Spinal cord (tissue), 10 donors: ENCODE results near the gene GABRG3. TPM values are rescaled to one million over a fixed set of nuclear protein-coding genes. Genes with fewer than 3 reads are reported as not detected.

ENCODE experiments used
- DNase-seq, 6 donors: peaks; one replicate each; pipeline versions ENCODE4 v3.0.0 to v3.0.0-alpha.2; 2013 to 2015; ENCODE audit warnings: low spot score in 6 of 6, low read depth in 4 of 6
- H3K27ac ChIP-seq: one replicate; pipeline ENCODE4 v1.5.1; 2013; ENCODE audit warnings: low read depth, low read length, control low read depth
- H3K27me3 ChIP-seq: one replicate; pipeline ENCODE4 v1.6.1; 2013; ENCODE audit warnings: low read length; ENCODE audit not compliant: control insufficient read depth, insufficient read depth
- H3K36me3 ChIP-seq: one replicate; pipeline ENCODE4 v1.6.1; 2013; ENCODE audit warnings: low read length; ENCODE audit not compliant: control insufficient read depth, insufficient read depth
- H3K4me1 ChIP-seq: one replicate; pipeline ENCODE4 v1.6.1; 2013; ENCODE audit warnings: low read length; ENCODE audit not compliant: control insufficient read depth, insufficient read depth
- H3K4me3 ChIP-seq: one replicate; pipeline ENCODE4 v1.5.1; 2013; ENCODE audit warnings: low read depth, low read length, control low read depth
- H3K9me3 ChIP-seq: one replicate; pipeline ENCODE4 v1.6.1; 2013; ENCODE audit warnings: low read length; ENCODE audit not compliant: control insufficient read depth, insufficient read depth
- WGBS: methylation state at CpG from one replicate; pipeline ENCODE4 v1.1.5; 2013; ENCODE audit warnings: missing lambda C conversion rate; ENCODE audit not compliant: insufficient coverage; 5-methylcytosine and 5-hydroxymethylcytosine counted together
- polyA plus RNA-seq, 2 donors: library from polyadenylated mRNA; unstranded; fragments of 120-200 nt; gene quantifications; one replicate each; pipeline ENCODE4 v1.2.1, GENCODE V29; 2013; ENCODE audit not compliant: insufficient read length in 2 of 2
- total RNA-seq, 2 donors: library from RNA; depleted of rRNA in 1 of 2; stranded (reverse); fragments of 120-200 nt in 1 of 2; fragments of >200 nt in 1 of 2; gene quantifications; one replicate each; pipeline versions ENCODE4 v1.2.3 to v1.2.4, GENCODE V29; 2013 to 2014
- donor health status: healthy.

The GABRG3 gene
- total and polyA plus RNA-seq, 4 donors: 5.7 to 23.7 (median 10.4) TPM

DNA sequence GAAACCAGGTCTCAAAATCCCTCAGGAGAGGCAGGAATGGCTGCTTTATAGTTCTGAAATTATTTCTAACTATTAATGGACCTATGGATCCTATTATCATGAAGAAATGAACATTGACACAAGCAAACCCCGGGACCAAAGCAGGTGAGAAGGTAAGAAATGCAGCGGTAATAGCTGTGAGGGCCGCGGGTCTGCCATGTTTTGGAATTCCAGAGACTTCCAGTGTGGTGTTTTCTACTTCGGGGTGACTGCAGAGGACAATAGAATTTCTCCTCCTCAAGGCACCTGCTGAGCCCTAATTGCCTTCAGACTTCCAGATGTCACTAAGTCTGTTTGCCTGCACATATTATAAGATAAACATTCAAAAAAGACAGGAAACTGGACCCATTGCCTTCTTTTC, 437.4 kb downstream of the GABRG3 start:
- DNase-seq: no peak
- Histone ChIP-seq H3K4me1 (no peaks in the 10 kb centered on the region), H3K4me3 (no peak overlapping the region), H3K27ac (no peak overlapping the region), H3K36me3 (no peaks in the 10 kb centered on the region), H3K9me3 (no peaks in the 10 kb centered on the region), H3K27me3 (no peaks in the 10 kb centered on the region)
- 90% methylated on average over 2 of the region's 5 CpGs for WGBS

DNA sequence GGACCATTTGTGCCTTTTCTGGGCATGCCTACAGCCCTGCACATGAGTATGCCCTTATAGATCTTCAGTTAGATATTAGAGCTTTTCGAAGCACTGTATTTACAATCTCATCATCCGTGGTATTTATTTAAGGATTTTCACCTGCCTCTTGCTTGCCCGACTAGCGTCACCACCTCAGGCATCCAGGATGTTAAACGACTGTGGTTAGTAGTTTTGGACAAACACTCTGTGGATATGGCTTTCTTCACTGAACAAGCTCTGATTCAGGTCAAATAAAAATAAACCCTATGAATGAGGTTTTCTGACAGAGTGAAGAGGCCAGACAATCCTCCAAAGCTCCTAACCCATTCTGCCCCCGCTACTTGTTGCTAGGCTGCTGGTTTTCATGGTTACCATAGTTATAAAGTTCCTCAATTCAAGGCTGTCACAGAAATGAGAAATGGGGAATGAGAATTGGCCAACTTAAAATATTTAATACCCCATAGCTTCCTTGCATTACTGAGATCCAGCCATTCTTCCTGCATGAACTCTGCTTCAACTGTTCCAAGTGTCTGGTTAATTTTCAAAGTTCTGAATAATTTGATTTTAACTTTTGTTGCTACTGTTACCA, 440.1 kb downstream of the GABRG3 start:
- H3K27ac ChIP-seq: no peak overlapping the region
- H3K27me3 ChIP-seq: no peaks in the 10 kb centered on the region
- H3K4me3 ChIP-seq: no peak overlapping the region
- no peaks in the 10 kb centered on the region for H3K9me3 ChIP-seq
- WGBS: no CpG with 5 or more reads among the region's 6 CpGs
- H3K36me3 ChIP-seq: no peaks in the 10 kb centered on the region
- no peak for DNase-seq
- no peaks in the 10 kb centered on the region for H3K4me1 ChIP-seq

DNA sequence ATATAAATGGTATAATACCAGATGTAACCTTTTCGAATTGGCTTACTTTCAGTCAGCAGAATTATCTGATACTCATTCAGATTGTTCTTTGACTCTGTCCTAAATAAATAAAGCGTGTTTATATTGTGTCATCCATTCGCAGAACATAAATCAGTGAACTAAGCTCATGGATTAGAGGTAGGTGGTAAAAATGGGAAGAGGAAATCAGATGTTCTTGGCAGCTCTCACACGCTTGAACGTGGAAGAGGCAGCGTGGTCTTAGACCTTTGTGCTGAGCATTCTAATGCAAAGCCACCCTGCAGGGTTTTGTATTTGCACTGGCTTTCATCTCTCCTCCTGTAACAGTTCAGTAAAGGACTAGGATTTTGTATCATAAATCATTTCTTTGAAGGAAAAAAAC, 441.4 kb downstream of the GABRG3 start:
- Histone ChIP-seq H3K36me3 (no peaks in the 10 kb centered on the region), H3K4me3 (no peak overlapping the region), H3K27ac (no peak overlapping the region), H3K4me1 (no peaks in the 10 kb centered on the region), H3K9me3 (no peaks in the 10 kb centered on the region), H3K27me3 (no peaks in the 10 kb centered on the region)
- WGBS: no CpG with 5 or more reads among the region's 6 CpGs
- peak in 2 of 6 donors; percentile 52 to 68 for DNase-seq

DNA sequence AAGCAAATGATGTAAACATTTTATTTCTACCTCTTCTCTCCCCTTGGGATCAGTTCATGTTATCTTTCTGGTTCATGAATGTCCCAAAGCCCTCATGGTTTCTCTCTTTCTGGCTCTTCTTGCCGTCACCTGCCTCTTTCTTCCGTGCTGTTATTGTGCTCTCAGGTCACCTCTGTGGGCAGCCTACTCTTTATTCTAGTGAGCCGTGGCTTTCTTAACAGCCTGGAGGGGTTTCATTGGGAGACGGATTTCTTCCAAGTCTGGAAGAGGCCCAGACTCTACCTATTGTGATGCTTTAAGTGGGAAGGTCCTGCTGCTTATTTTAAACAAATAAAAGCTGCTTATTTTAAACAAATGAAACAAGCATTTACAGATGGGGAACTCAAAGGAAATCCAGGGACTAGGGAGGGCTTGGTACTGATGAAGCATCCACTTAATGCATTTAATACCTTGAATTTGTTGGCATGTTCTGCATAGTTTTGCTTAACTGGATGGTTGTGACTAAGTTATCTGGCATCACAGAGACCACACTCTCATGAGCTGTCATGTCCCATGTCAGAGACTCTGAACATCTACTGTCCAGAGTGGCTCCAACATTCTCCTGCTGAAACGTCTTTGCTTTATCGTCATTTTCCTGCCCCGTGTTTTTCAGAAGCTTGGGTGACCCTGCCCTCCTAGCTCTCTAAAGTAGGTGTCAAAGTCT, 443.3 kb downstream of the GABRG3 start:
- Histone ChIP-seq H3K27ac (no peak overlapping the region), H3K4me1 (peaks cover 15% of the 10 kb centered on the region), H3K36me3 (no peaks in the 10 kb centered on the region), H3K27me3 (no peaks in the 10 kb centered on the region), H3K9me3 (no peaks in the 10 kb centered on the region), H3K4me3 (no peak overlapping the region)
- 82% methylated on average over 3 of the region's 7 CpGs for WGBS
- no peak for DNase-seq

DNA sequence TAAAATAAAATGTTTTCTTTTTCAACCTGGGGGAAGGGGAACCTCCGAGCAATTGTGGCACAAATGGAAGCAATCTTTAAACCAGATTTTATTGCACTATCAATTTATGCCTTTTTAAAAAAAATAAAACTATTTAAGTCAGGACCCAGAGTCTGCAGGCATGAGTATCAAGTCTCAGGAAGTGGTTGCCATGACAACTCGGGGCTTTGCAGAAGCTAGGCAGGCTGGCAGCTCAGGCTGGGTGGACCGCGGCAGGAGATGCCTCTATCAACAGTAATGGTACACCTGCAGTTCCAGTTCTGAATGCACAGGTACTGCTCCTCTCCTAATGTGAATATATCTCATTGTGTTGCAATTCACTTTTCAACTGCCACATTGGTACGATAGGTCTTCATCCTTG, 447.7 kb downstream of the GABRG3 start:
- H3K4me3 ChIP-seq: no peak overlapping the region
- H3K27me3 ChIP-seq: no peaks in the 10 kb centered on the region
- no peaks in the 10 kb centered on the region for H3K9me3 ChIP-seq
- H3K36me3 ChIP-seq: no peaks in the 10 kb centered on the region
- peak in 5 of 6 donors; percentile 73 to 98 (median 81) for DNase-seq
- WGBS: 34% methylated on average over 2 of the region's 5 CpGs
- H3K4me1 ChIP-seq: peaks cover 15% of the 10 kb centered on the region
- no peak overlapping the region for H3K27ac ChIP-seq

DNA sequence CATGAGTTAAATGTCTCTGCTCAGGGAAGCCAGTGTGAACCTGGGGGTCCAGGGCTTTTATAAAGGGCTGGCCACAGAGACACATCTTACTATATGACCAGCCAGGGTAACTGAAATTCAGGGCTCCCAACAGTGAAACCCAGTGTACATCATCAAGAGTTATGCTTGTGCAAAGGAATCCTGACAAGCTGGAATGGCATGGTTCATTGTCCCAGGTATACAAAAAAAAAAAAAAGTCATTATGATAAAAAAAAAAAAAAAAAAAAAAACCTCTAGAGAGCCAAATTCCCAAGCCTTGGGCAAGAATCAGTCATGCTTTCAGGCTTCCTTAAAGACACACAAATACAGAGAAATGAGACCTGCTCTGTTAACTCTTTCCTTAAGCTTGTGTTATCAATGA, 452.0 kb downstream of the GABRG3 start:
- Histone ChIP-seq H3K27me3 (no peaks in the 10 kb centered on the region), H3K27ac (no peak overlapping the region), H3K36me3 (no peaks in the 10 kb centered on the region), H3K9me3 (no peaks in the 10 kb centered on the region), H3K4me3 (no peak overlapping the region), H3K4me1 (peaks cover 13% of the 10 kb centered on the region)
- DNase-seq: no peak

DNA sequence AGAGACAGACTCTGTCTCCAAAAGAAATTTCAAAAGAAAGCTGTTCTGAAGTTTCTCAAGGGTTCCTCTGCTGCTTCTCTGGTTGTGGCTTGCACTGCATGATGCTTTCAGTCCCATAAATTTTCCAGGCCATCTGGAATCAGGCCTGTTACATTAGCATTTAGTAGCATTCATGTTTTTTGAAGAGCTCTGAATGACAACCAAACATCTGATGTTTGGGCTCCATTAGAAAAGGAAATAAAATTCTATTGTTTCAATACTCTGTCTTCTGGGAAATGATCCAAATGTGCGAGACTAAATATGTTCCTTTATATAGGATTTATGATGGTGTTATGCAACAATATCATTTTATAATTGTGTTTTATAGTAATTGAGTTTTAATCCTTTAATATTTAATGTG, 455.8 kb downstream of the GABRG3 start:
- Histone ChIP-seq H3K9me3 (no peaks in the 10 kb centered on the region), H3K36me3 (no peaks in the 10 kb centered on the region), H3K4me3 (no peak overlapping the region), H3K27me3 (no peaks in the 10 kb centered on the region), H3K4me1 (no peaks in the 10 kb centered on the region), H3K27ac (no peak overlapping the region)
- WGBS: no CpG with 5 or more reads among the region's 1 CpG
- DNase-seq: peak in 3 of 6 donors; percentile 17 to 83 (median 79)

DNA sequence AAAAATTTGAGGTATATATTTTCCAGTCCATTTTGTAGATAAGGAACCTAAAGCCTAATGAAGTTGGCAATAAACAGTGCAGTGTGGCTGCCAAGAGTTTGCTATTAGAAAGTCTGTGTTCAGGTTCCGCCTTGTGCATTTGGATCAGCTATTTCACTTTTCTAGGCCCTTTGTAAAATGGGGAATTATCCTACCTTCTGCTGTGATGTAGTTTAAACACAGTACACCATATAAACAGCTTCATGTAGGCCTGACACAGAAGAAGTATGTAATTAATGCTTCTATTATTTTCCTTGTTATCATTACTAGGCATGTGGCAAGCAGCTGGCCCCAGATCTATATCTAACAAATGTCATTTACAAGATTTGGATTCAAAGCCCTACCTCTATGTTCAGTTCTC, 456.3 kb downstream of the GABRG3 start:
- DNase-seq: peak in 2 of 6 donors; percentile 60 to 66
- Histone ChIP-seq H3K27me3 (no peaks in the 10 kb centered on the region), H3K4me3 (no peak overlapping the region), H3K36me3 (no peaks in the 10 kb centered on the region), H3K4me1 (no peaks in the 10 kb centered on the region), H3K9me3 (no peaks in the 10 kb centered on the region), H3K27ac (no peak overlapping the region)
- WGBS: no CpG with 5 or more reads among the region's 1 CpG

DNA sequence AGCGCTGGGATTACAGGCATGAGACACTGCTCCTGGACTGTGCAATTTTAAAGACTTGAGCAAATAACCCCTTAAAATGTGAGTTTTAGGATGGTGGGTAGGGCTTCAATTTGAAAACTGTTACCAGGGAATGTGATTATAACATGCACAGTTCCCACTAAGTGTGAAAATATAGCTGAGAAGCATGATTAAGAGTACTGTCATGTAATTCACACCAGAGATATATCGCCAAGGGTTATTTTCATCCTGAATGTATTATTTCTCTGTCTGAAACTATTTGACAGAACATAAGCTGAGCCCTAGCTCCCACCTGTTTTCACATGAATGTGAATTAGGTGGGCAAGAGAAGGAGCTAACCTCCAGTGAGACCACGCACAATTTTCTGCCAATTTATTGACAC, 457.2 kb downstream of the GABRG3 start:
- no peaks in the 10 kb centered on the region for H3K27me3 ChIP-seq
- H3K4me3 ChIP-seq: no peak overlapping the region
- H3K9me3 ChIP-seq: no peaks in the 10 kb centered on the region
- WGBS: 33% methylated on average over 1 of the region's 3 CpGs
- H3K36me3 ChIP-seq: no peaks in the 10 kb centered on the region
- H3K27ac ChIP-seq: no peak overlapping the region
- peak in 1 of 6 donors; percentile 34 for DNase-seq
- no peaks in the 10 kb centered on the region for H3K4me1 ChIP-seq

DNA sequence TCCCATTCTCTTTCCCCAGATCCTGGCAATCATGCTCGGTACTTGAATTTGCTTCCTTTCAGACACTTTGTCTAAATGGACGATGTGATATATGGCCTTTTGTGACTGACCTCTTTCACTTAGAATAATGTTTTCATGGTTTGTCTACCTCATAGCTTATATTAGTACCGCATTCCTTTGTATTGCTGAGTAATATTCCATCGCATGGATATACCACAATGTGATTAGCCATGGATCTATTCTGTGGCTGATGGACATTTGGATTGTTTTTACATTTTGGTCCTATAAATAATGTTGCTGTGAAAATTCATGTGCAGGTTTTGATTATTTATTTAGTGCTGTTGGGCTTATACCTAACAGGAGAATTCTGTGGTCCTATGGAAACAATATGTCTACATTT, 458.6 kb downstream of the GABRG3 start:
- no peak overlapping the region for H3K4me3 ChIP-seq
- no peaks in the 10 kb centered on the region for H3K4me1 ChIP-seq
- no peak for DNase-seq
- H3K9me3 ChIP-seq: no peaks in the 10 kb centered on the region
- H3K36me3 ChIP-seq: no peaks in the 10 kb centered on the region
- H3K27ac ChIP-seq: no peak overlapping the region
- no peaks in the 10 kb centered on the region for H3K27me3 ChIP-seq
- WGBS: 90% methylated on average over 2 of the region's 4 CpGs
